CD4-positive, alpha-beta T cell (primary cell): ENCODE data around the gene COL23A1. TPM values are rescaled to one million over a fixed set of nuclear protein-coding genes. Genes with fewer than 3 reads are reported as not detected.

Experiments used
- ATAC-seq: fragments of 200-7000 bp; cut with Tn5 transposase; one replicate; pipeline ENCODE4 v1.10.0; 2022; ENCODE audit warnings: mild to moderate bottlenecking; ENCODE audit not compliant: poor library complexity
- CTCF ChIA-PET: fragments of 350-600 bp; sonication (Branson Sonifier 250); formaldehyde crosslinking; loops from one replicate; lab custom pipeline; 2021; ENCODE audit warnings: antibody characterized with exemption, inconsistent platforms; lab: Charles Lee
- POLR2A ChIA-PET: fragments of 350-600 bp; sonication (Branson Sonifier 250); formaldehyde crosslinking; loops from one replicate; lab custom pipeline; 2021; ENCODE audit warnings: antibody characterized with exemption, inconsistent platforms; lab: Charles Lee
- DNase-seq, 14 experiments: peaks; one replicate each; pipeline ENCODE4 v3.0.0-alpha.2; 2013 to 2020; ENCODE audit warnings: mixed read lengths in 2 of 14
- H3K27ac ChIP-seq, 2 donors: one replicate each; pipeline versions ENCODE4 v1.5.1 to v1.7.0; 2013; ENCODE audit warnings: low read length in 2 of 2, low read depth in 1 of 2, mild to moderate bottlenecking in 1 of 2
- H3K27me3 ChIP-seq, 2 experiments: 1 replicate in 1 of 2; 2 replicates in 1 of 2; pipeline versions ENCODE4 v1.6.1 to v1.7.0; 2013; ENCODE audit warnings: low read length in 2 of 2, control low read depth in 1 of 2, mild to moderate bottlenecking in 1 of 2, moderate library complexity in 1 of 2; ENCODE audit not compliant: insufficient read depth in 2 of 2, control insufficient read depth in 1 of 2
- H3K36me3 ChIP-seq: one replicate; pipeline ENCODE4 v1.6.1; 2013; ENCODE audit warnings: low read length, control low read depth; ENCODE audit not compliant: insufficient read depth
- H3K4me1 ChIP-seq: one replicate; pipeline ENCODE4 v1.6.1; 2013; ENCODE audit warnings: low read length, control low read depth; ENCODE audit not compliant: insufficient read depth
- H3K4me3 ChIP-seq: one replicate; pipeline ENCODE4 v1.5.1; 2013; ENCODE audit warnings: mild to moderate bottlenecking, low read length, moderate library complexity
- H3K9me3 ChIP-seq, 2 experiments: 1 replicate in 1 of 2; 2 replicates in 1 of 2; pipeline versions ENCODE4 v1.6.1 to v1.7.0; 2013; ENCODE audit warnings: low read length in 2 of 2, mild to moderate bottlenecking in 2 of 2, control low read depth in 1 of 2, moderate library complexity in 1 of 2; ENCODE audit not compliant: control insufficient read depth in 1 of 2, insufficient read depth in 1 of 2
- H3K27ac Mint-ChIP-seq: one replicate; pipeline ENCODE4 v1.8.0; 2020; ENCODE audit warnings: mixed read lengths
- H3K27me3 Mint-ChIP-seq: one replicate; pipeline ENCODE4 v1.8.0; 2021; ENCODE audit warnings: mixed read lengths
- H3K36me3 Mint-ChIP-seq: one replicate; pipeline ENCODE4 v1.8.0; 2021; ENCODE audit warnings: low read depth, mixed read lengths
- H3K4me1 Mint-ChIP-seq: one replicate; pipeline ENCODE4 v1.8.0; 2021; ENCODE audit warnings: low read depth, mixed read lengths
- H3K4me3 Mint-ChIP-seq: one replicate; pipeline ENCODE4 v1.8.0; 2020; ENCODE audit warnings: mild to moderate bottlenecking, mixed read lengths
- H3K9me3 Mint-ChIP-seq: one replicate; pipeline ENCODE4 v1.8.0; 2020; ENCODE audit warnings: mixed read lengths
- CTCF ChIP-seq: fragments of 200-600 bp; IDR thresholded peaks from one replicate; pipeline ENCODE4 v1.8.0; 2022; ENCODE audit warnings: antibody characterized with exemption, mild to moderate bottlenecking
- intact Hi-C, 2 experiments: fragments of 100-400 bp; cut with DNase I in 1 of 2; cut with micrococcal nuclease in 1 of 2; formaldehyde crosslinking; loops; one replicate each; pipeline versions ENCODE4 v1.15.1 to v1.9.0; 2023 to 2025; cut with DNase I, micrococcal nuclease
- total RNA-seq, 174 experiments: library from RNA in 2 of 174; stranded (reverse) in 2 of 174; gene quantifications; one replicate each; pipeline ENCODE4 v1.2.3 and lab custom pipeline; 2021 to 2026

COL23A1 gene
- total RNA-seq, 2 experiments from 2014 or later = not detected

- DNase-seq (peak; percentile 62 to 86 (median 70)), ATAC-seq (peak; percentile 25)
- peak; percentile 61 for TF ChIP-seq CTCF
- Histone ChIP-seq H3K27ac (no peak overlapping the region), H3K9me3 (no peaks in the 10 kb centered on the region), H3K4me1 (peaks cover 83% of the 10 kb centered on the region), H3K36me3 (peaks cover 11% of the 10 kb centered on the region), H3K4me3 (no peak overlapping the region), H3K27me3 (no peaks in the 10 kb centered on the region)
- CTCF ChIA-PET = interaction anchor here (0.6 to 1.2 kb wide), 4 partner anchors 17 to 1835 kb away, joined by 3 to 7 read pairs (median 4); partner anchors contain the start of gene HNRNPAB
- intact Hi-C loops = loop anchor here (1.0 to 10.0 kb wide), 3 partner anchors 316 to 1840 kb away; partner anchors contain the start of gene RNF130 (in 1 of the 2)
- H3K4me1 Mint-ChIP-seq = peaks cover 50% of the 10 kb centered on the region
- H3K27ac Mint-ChIP-seq = peak overlapping the region; percentile 60
- peaks cover 21% of the 10 kb centered on the region for H3K36me3 Mint-ChIP-seq
- peak overlapping the region; percentile 57 for H3K4me3 Mint-ChIP-seq
- no peaks in the 10 kb centered on the region for H3K9me3 Mint-ChIP-seq
- no peaks in the 10 kb centered on the region for H3K27me3 Mint-ChIP-seq
- POLR2A ChIA-PET = interaction anchor here (1.0 to 1.4 kb wide), 4 partner anchors 29 to 1389 kb away, joined by 3 to 9 read pairs (median 3); partner anchors contain the start of genes HNRNPAB and HNRNPH1
Measured at GRCh38 chr5:178234750-178235587, 355.2 kb downstream of the COL23A1 start.

GRCh38 chr5:178234121-178234749 is 356.0 kb downstream of the COL23A1 start:
- ChIA-PET POLR2A (interaction anchor here (1.0 to 1.4 kb wide), 4 partner anchors 28 to 1389 kb away, joined by 3 to 9 read pairs (median 3); partner anchors contain the start of genes HNRNPAB and HNRNPH1), CTCF (interaction anchor here (0.6 to 1.2 kb wide), 3 partner anchors 18 to 390 kb away, joined by 3 to 7 read pairs (median 5); partner anchors contain the start of gene HNRNPAB)
- DNase-seq (no peak), ATAC-seq (no peak)
- no peak for TF ChIP-seq CTCF
- H3K27me3 ChIP-seq = no peaks in the 10 kb centered on the region
- H3K9me3 ChIP-seq = no peaks in the 10 kb centered on the region
- H3K27me3 Mint-ChIP-seq = no peaks in the 10 kb centered on the region
- peak overlapping the region; percentile 90 for H3K4me3 Mint-ChIP-seq
- no peaks in the 10 kb centered on the region for H3K9me3 Mint-ChIP-seq
- H3K4me1 Mint-ChIP-seq = peaks cover 52% of the 10 kb centered on the region
- H3K4me1 ChIP-seq = peaks cover 85% of the 10 kb centered on the region
- H3K36me3 Mint-ChIP-seq = peaks cover 28% of the 10 kb centered on the region
- no peak overlapping the region for H3K4me3 ChIP-seq
- no peak overlapping the region for H3K27ac ChIP-seq
- intact Hi-C loops = loop anchor here (10.0 kb wide), 2 partner anchors 351 to 1841 kb away; partner anchors contain the start of gene RNF130 (in 1 of the 2)
- peaks cover 19% of the 10 kb centered on the region for H3K36me3 ChIP-seq
- peak overlapping the region; percentile 84 for H3K27ac Mint-ChIP-seq

GRCh38 chr5:178232920-178233429 is 357.2 kb downstream of the COL23A1 start:
- intact Hi-C loops = loop anchor here (1.0 to 10.0 kb wide), 4 partner anchors 28 to 1842 kb away; partner anchors contain the start of genes CLK4 (in 1 of the 2) and RNF130 (in 1 of the 2)
- no peak for TF ChIP-seq CTCF
- no peaks in the 10 kb centered on the region for H3K9me3 Mint-ChIP-seq
- CTCF ChIA-PET = interaction anchor here (1.3 kb wide), 1 partner anchor 112 kb away, joined by 3 read pairs; no protein-coding TSS in a partner anchor
- Histone ChIP-seq H3K27ac (peak overlapping the region; percentile 81 to 85), H3K4me3 (peak overlapping the region; percentile 94), H3K36me3 (peaks cover 31% of the 10 kb centered on the region), H3K4me1 (peaks cover 85% of the 10 kb centered on the region), H3K9me3 (no peaks in the 10 kb centered on the region), H3K27me3 (no peaks in the 10 kb centered on the region)
- peaks cover 41% of the 10 kb centered on the region for H3K36me3 Mint-ChIP-seq
- DNase-seq (no peak), ATAC-seq (no peak)
- H3K4me1 Mint-ChIP-seq = peaks cover 48% of the 10 kb centered on the region
- H3K27ac Mint-ChIP-seq = peak overlapping the region; percentile 84
- H3K27me3 Mint-ChIP-seq = no peaks in the 10 kb centered on the region
- peak overlapping the region; percentile 80 for H3K4me3 Mint-ChIP-seq
- POLR2A ChIA-PET = interaction anchor here (0.6 to 1.6 kb wide), 5 partner anchors 8 to 1326 kb away, joined by 3 to 12 read pairs (median 4); partner anchors contain the start of gene HNRNPAB
